Stimulated activated CD8-positive, alpha-beta memory T cell treated with anti-CD3 and anti-CD28 coated beads, Interleukin-12 subunit alpha, Interleukin-12 subunit beta, amount 100 ng/mL, for 4 hours (primary cell): ENCODE data around the gene RNFT1.
A peak's percentile ranks its signal among the peaks of the same experiment; 100 is the strongest.
"Not testable (repeated sequence)": the region's sequence is repeated elsewhere in the genome, so short reads cannot be mapped to it uniquely, and the experiment has no call there.

Experiments used
- DNase-seq: peaks from one replicate; pipeline ENCODE4 v3.0.0-alpha.2; 2020; ENCODE audit warnings: low read depth

Gene RNFT1

GRCh38 chr17:59964482-59965328 is at the start of gene RNFT1:
RNFT1 (minus strand) TSS chr17:59964740; CDS start chr17:59964663, 77 bp downstream.
- peak; percentile 83 for DNase-seq

GRCh38 chr17:60009326-60009725 is 44.8 kb upstream of the RNFT1 start:
- not testable (repeated sequence) for DNase-seq

GRCh38 chr17:60008377-60008776 is 43.8 kb upstream of the RNFT1 start:
- not testable (repeated sequence) for DNase-seq

GRCh38 chr17:60006160-60006559 is 41.6 kb upstream of the RNFT1 start:
- DNase-seq, result no peak

- not testable (repeated sequence) for DNase-seq
Measured at GRCh38 chr17:60004561-60004960, 40.0 kb upstream of the RNFT1 start.

GRCh38 chr17:60002405-60002804 is 37.9 kb upstream of the RNFT1 start:
- DNase-seq, result not testable (repeated sequence)

- not testable (repeated sequence) for DNase-seq
Measured at GRCh38 chr17:59996608-59997007, 32.1 kb upstream of the RNFT1 start.

GRCh38 chr17:59975166-59975565 is 10.6 kb upstream of the RNFT1 start:
- DNase-seq, result not testable (repeated sequence)

- DNase-seq, result not testable (repeated sequence)
Measured at GRCh38 chr17:59973483-59973882, 8.9 kb upstream of the RNFT1 start.

- no peak for DNase-seq
Measured at GRCh38 chr17:59972778-59973177, 8.2 kb upstream of the RNFT1 start.

GRCh38 chr17:59971771-59972170 is 7.2 kb upstream of the RNFT1 start:
- not testable (repeated sequence) for DNase-seq

GRCh38 chr17:59963738-59964481 is 630 bp downstream of the RNFT1 start:
- DNase-seq, result peak; percentile 37

- no peak for DNase-seq
Measured at GRCh38 chr17:59962739-59963318, 1.7 kb downstream of the RNFT1 start.

- not testable (repeated sequence) for DNase-seq
Measured at GRCh38 chr17:59959574-59959973, 5.0 kb downstream of the RNFT1 start.

- no peak for DNase-seq
Measured at GRCh38 chr17:59954856-59955255, 9.7 kb downstream of the RNFT1 start.

- DNase-seq, result no peak
Measured at GRCh38 chr17:59950049-59950448, 14.5 kb downstream of the RNFT1 start.

GRCh38 chr17:59947310-59947709 is 17.2 kb downstream of the RNFT1 start:
- not testable (repeated sequence) for DNase-seq

GRCh38 chr17:59946433-59946832 is 18.1 kb downstream of the RNFT1 start:
- DNase-seq, result not testable (repeated sequence)

- no peak for DNase-seq
Measured at GRCh38 chr17:59941131-59941530, 23.4 kb downstream of the RNFT1 start.

GRCh38 chr17:59940697-59941096 is 23.8 kb downstream of the RNFT1 start:
- not testable (repeated sequence) for DNase-seq

GRCh38 chr17:59933317-59933716 is 31.2 kb downstream of the RNFT1 start:
- DNase-seq, result not testable (repeated sequence)

GRCh38 chr17:59930768-59931167 is 33.8 kb downstream of the RNFT1 start:
- DNase-seq, result not testable (repeated sequence)

- not testable (repeated sequence) for DNase-seq
Measured at GRCh38 chr17:59930121-59930520, 34.4 kb downstream of the RNFT1 start.
